GM21423 (cell line): ENCODE results near the gene PCNA.
"Not testable (repeated sequence)": the region's sequence is repeated elsewhere in the genome, so short reads cannot be mapped to it uniquely, and the experiment has no call there.

Experiments
- ATAC-seq: cut with Tn5 transposase; IDR thresholded peaks from one replicate; pipeline ENCODE4 v1.9.1; 2021; ENCODE audit warnings: mild to moderate bottlenecking, moderate library complexity; ENCODE audit not compliant: unreplicated experiment

PCNA gene

DNA sequence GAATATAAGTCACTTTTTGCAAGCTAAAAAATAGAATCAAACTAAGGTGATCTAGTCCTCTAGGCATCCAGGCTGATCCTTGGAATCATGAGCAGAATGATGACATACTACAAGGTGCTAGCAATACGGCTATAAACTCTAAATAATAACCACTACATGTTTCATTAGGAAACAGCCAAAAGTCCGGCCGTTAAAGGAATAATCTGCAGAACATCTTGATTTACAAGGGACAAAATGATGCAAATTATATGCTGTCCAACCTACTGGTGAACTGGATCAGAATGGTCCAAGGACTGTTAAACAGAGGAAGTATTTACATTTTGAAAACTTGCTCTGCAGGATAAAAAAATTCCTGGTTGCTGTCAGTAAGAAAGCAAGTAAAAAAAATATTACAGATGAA, 19.8 kb downstream of the PCNA start:
- not testable (repeated sequence) for ATAC-seq

DNA sequence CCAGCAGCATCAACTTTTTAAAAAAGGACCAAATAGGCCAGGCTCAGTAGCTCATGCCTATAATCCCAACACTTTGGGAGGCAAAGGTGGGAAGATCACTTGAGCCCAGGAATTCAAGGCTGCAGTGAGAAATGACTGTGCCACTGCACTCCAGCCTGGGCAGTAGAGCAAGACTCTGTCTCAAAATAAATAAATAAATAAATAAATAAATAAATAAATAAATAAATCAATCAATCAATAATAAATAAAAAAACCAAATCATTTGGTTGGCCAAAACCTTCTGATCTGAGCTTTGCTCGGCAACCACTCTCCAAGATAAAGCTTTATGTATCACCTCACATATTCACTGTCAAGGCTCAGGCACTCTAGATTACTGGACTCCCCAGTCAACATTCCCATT, 20.7 kb downstream of the PCNA start:
- ATAC-seq: not testable (repeated sequence)

DNA sequence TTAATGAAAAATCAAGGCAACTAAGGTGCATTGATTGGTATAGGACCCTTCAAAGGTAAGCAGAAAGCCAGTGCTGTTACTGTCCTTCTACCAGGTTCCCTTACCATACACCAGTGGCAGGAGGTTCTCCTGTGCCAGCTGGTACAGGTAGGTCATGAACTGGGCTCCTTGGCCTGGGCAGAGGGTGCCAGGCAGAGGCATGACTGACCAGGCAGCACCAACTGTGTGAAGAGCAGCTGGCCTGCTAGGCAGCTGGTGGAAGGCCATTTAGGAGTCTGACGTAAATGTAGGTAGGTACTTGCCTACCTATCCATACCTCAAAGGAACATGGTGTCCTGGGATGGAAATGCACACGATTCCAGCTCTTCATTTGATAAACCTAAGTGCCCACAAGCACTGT, 23.3 kb downstream of the PCNA start:
- ATAC-seq: no peak

DNA sequence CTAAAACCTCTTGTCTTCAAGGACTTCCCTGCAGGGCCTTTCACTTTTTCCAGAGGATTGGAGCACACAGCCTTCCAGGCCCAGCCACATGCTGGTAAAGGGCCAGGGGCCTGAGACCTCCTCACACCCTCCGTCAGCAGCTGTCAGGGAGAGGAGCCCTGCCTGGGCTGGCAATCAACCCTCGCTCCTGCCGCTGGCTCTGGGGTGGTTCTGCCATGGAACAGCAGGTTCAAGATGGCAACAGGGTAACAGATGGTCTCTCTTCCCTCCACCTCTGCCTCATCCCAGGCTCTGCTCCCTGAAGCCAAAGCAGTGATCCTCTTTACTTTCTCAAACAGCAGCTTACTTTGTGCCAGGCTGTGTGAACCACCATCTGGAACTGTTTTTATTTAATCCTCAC, 23.8 kb downstream of the PCNA start:
- no peak for ATAC-seq

DNA sequence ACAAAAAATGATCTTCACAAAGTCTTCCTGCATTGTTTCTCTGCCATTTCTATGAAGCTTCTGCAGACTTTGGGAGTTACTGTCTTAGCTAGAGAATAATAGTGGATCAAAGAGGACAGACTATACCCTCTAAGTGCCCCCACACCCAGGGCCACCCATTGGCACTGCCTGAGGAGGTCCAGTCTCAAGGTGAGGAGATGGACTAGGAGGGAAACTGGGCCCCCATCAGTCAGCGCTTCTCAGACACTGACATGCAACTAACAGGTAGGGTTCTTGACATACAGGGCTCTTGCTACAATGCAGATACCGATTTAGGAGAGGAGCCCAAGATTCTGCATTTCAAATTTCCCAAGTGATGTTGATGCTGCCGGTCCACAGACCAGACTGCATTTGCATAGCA, 24.3 kb downstream of the PCNA start:
- ATAC-seq: no peak

DNA sequence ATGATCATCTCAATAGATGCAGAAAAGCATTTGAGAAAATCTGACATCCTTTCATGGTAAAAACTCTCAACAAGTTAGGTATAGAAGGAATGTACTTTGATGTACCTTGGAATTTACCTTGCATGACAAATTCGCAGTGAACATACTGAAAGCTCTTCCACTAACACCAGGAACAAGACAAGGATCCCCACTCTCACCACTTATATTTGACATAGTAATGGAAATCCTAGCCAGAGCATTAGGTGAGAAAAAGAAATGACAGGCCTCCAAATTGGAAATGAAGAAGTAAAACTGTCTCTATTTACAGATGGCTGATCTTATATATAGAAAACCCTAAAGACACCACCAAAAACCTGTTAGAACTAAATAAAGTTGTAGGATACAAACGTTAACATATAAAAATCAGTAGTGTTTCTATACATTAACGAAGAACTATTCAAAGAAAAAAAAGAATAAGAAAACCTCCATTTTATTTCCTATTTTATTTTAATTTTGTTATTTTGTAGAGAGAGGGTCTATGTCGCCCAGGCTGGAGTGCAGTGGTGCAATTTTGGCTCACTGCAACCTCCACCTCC, 26.9 kb downstream of the PCNA start:
- no peak for ATAC-seq

DNA sequence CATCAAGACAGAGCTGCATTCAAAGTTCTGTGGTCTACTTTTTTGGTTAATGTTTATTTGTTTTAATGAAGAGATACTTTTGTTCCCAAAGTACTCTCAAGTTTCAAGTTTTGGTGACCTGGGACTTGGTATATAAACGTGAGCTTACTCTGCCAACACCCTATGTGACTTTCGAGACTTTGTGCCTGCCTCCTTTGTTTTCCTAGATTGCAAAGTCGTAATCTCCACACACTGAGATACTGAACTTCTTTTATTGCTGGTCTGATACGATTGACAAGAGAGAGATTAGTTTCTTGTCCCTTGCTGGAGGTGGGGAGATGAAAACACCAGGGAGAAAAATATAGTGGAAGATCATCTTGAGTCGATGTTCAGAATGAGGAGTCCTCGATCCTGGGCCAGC, 27.9 kb downstream of the PCNA start:
- ATAC-seq: no peak

DNA sequence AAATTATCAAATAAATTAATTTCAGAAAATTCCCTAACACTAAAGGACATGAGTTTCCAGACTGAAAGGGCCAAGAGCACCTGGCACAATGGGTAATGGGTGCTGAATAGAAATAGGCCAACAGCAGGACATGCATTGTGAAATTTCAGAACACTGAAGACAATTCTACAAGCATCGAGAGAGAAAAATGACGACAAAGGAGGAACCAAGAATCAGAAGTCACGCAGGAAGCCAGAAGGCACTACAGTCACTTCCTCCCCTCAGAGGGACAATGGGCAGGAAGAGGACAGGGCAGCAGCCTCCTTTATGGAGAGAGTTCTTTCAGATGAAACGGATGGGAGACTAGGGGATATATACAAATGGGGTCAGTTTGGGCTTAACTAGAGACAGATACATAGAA, 29.6 kb downstream of the PCNA start:
- ATAC-seq: no peak

DNA sequence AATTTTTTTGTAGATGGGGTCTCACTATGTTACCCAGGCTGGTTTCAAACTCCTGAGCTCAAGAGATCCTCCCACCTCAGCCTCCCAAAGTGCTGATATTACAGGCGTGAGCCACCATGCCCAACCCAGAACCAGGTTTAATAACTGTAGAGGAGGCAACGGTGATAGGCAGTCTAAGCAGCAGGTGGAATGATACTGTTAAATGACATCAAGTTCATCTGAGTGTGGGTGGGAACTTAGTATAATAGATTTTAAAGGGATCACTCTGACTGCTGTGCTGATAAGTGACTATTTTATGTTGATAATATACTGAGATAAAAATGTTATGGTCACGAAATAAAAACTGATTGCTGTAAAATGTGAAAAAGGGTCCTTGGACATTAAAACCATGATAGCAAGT, 31.1 kb downstream of the PCNA start:
- no peak for ATAC-seq

DNA sequence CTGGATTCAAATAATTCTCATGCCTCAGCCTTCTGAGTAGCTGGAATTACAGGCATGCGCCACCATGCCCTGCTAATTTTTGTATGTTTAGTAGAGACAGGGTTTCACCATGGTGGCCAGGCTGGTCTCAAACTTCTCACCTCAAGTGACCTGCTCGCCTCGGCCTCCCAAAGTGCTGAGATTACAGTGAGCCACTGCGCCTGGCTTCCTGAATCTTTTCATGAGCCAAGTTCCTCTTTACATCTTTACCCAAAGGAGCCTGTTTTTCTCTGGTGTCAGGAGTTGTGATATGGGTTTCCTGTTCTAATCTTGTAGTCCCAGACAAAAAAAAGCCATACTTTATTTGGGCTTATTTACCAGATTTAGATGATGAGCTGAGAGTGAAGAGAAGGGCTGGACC, 34.4 kb downstream of the PCNA start:
- no peak for ATAC-seq

DNA sequence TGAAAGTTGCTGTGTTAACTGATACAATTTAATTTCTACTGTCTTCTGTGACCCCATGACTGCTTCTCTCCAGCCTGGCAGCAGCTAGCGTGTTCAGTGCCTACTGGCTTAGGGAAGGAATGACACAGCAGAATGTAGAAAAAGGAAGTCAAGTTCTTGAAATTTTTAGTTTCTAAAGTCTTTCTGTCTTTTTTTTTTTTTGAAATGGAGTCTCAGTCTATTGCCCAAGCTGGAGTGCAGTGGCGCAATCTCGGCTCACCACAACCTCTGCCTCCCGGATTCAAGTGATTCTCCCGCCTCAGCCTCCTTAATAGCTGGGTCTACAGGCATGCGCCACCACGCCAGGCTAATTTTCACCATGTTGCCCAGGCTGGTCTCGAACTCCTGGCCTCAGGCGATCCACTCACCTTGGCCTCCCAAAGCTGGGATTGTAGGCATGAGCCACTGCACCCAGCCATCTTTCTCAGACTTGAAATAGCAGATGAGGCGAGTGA, 39.3 kb downstream of the PCNA start:
- peak; percentile 34 for ATAC-seq

DNA sequence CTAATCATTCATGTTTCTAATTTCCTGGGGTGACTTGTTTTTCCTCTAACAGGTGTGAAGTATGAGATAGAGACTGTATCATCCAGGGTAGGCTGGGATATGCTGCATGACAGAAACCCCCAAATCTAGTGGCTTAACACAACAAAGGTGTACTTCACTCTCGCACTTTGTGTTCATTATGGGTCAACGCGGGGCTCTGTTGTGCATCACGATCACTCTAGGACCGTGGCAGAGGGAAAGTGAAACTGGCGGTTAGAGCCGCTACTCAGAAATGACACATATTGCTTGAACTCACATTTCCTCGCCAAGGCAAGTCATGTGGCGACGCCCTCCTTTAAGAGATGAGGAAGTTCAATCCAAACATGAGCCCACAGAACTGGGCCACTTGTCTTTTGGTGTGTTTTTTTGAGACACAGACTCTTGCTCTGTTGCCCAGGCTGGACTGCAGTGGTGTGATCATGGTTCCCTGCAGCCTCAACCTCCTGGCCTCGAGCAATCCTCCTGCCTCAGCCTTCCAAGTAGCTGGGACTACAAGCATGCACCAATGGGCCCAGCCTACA, 41.3 kb downstream of the PCNA start:
- ATAC-seq: peak; percentile 96

DNA sequence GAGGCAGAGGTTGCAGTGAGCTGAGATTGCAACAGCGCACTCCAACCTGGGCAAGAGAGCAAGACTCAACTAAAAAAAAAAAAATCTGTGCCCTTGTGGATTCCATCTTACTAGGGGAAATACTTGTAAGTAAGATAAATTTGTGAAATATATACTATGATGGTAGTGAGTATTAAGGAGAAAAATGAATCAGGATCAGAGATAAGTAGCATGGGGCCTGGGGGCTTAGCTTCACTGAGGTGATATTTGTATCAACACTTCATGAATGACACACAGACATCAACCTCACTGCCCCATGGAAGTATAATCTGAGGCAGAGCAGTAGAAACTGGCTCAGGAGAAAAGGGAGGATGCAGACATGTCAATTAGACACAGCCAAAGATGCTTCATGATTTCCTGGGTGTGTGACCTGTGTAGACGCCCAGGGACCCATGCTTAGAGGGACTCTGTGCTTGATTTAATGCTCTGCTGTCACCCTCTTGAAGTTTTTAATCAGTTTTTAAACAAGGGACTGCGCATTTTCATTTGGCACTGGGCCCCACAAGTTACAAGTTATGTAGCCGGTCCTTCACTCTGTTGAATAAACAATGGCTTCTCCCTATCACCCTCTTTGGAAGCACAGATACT, 41.9 kb downstream of the PCNA start:
- no peak for ATAC-seq

DNA sequence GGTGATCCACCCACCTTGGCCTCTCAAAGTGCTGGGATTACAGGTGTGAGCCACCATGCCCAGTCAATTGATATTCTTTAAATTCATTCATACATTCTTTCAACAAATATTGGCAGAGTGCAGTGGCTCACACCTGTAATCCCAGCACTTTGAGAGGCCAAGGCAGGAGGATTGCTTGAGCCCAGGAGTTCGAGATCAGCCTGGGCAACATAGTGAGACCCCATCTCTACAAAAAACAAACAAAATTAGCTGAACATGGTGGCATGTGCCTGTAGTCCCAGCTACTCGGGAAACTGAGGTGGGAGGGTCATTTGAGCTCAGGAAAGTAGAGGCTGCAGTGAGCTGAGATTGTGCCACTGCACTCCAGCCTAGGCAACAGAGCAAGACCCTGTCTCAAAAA, 42.8 kb downstream of the PCNA start:
- ATAC-seq: not testable (repeated sequence)

DNA sequence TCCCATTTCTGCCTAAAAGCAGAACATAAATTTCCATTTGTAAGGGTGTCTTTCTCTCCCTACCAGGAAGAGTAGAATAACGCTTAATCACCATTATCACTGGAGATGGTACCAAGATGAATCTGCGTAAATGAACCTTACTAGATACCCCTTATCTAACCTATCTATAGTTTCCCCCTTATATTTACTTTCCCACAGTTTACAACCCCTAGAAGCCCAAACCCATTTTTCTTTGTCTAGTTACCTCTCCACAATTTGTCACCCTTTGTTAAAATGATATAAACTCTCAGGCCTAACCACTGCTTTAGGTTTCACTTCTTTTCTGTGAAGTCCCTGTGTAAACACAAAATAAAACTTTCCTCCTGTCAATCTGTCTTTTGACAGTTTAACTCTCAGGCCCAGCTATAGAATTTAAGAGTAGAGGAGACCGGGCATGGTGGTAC, 45.5 kb downstream of the PCNA start:
- ATAC-seq: no peak

DNA sequence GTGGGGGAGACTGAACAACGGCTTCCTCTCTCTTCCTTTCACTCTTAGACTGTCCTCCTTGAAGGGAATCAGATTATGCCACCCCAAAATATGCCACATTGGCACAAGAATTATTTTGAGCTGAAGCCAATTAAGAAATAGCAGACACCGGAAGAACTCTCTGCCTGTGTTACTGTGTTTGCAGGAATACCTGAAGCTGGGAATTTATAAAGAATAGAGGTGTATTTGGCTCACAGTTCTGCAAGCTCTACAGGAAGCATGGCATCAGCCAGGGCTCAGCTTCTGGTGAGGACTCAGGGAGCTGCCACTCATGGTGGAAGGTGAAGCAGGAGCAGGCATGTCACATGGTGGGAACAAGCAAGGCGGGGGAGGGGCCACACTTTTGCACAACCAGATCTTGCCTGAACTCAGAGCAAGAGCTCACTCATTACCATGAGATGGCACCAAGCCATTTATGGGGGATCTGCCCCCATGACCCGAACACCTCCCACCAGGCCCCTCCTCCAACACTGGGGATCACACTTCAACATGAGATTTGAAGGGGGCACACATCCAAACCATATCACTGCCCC, 46.0 kb downstream of the PCNA start:
- no peak for ATAC-seq

DNA sequence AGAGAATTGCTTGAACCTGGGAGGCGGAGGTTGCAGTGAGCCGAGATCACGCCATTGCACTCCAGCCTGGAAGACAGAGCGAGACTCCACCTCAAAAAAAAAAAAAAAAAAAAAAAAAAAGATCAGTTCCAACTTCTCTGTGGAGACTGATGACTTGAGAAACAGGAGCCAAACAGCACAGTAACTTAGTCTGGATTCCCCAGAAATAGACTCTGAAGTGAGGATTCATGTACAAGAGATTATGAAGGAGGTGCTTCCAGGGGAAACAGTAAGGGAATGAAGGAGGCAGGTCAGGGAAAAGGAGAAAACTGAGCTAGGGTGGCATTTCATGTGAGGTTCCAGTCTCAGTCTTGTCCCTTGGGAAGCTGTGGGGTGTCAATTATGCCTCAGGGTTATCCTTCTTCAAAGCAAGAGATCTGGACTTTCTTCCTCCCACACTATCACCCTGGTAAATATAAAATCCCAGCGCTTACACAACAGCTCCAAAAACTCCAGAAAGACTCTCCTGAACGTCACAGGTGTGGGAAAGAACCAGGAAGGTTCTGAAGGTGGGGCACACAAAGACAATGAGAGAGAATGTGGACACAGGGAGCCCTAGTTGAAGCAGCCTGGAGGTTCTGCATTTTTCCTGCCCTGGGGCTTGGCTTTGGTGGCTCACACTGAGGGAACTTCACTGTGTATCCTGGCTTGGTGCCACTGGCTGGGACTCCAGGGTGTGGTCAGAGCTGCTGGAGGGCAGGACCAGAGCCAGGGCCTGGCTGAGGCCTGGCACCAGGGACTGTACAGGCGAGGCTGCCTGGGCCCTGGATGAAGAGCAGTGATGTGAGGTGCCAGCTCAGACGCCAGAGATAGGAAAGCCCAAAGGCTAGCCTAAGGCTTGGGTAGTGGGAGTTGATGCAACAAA, 46.8 kb downstream of the PCNA start:
- no peak for ATAC-seq

DNA sequence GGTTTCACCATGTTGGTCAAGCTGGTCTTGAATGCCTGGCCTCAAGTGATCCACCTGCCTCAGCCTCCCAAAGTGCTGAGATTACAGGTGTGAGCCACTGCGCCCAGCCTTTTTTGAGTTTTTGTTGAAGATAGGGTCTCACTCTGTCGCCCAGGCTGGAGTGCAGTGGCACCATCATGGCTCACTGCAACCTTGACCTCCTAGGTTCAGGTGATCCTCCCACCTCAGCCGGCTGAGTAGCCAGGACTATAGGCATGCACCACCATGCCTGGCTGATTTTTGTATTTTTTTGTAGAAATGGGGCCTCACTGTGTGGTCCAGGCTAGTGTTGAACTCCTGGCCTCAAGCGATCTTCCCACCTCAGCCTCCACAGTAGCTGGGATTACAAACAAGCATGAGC, 47.8 kb downstream of the PCNA start:
- not testable (repeated sequence) for ATAC-seq

DNA sequence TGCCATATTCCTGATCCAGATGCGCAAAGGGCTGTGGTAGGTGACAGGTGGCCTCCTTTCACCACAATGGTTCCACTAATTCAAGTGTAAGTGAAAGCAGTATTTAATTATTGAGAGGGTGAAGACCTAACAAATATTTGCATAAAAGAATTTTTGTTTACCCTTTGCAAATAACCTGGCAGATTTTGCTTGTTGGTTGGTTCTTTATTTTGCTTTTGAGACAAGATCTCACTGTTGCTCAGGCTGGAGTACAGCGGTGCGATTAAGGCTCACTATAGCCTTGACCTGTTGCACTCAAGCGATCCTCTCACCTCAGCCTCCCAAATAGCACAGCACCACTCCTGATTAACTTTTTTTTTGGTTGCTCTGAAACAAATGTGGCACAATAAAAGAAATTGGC, 49.2 kb downstream of the PCNA start:
- no peak for ATAC-seq

DNA sequence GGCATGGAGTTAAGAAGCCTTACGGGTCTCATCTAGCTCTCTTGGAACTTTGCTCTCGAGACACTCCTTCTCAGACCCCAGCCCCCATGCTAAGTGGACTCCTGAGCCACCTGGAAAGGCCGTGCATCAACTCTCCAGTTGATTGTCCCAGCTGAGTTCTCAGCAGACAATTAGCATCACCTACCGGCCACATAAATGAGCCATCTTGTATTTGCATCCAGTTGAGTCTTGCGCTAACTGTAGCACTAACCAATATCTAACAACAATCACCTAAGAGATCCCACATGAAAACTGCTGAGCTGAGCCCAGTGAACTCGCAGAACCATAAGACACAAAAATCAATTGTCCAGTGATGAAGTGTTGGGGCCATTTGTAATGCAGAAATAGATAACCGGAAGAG, 49.7 kb downstream of the PCNA start:
- no peak for ATAC-seq

DNA sequence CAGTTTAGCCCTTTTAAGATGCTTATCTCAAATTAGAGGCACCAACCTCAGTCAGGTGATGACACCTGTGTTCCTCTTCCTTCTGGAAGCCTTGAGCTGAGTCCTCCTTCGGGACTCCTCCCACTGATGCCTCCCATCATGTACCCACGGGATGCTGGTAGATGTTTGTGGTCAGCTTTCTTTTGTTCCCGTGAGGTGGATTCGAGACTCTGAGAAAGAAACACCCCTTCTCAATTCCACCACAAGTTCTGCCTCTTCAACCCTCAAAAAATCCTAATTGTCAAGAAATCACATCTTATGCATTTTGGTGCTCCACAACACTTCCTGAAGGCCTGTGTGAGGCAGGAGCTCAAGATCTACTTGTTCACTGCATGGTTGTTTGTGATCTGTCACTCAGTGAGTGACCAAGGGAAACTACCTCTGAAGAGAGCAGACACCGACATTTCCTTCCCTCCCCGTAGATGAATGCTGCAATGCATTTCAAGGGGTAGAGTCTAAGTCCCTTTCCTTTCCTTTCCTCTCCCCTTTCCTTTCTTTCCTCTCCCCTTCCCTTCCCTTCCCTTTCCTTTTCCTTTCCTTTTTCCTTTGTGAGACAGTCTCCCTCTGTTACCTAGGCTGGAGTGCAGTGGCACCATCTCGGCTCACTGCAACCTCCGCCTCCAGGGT, 50.5 kb downstream of the PCNA start:
- ATAC-seq: no peak
